NOMO-1 treated with dmso at 0.1 percent for 144 hours (cell line): ENCODE data around the gene NRXN3.

Experiments used
- DNase-seq: peaks from one replicate; lab custom pipeline; 2025; ENCODE audit not compliant: unreplicated experiment; lab: John Stamatoyannopoulos, UW

NRXN3 gene

GRCh38 chr14:79586989-79587598 lies 1416.9 kb downstream of the NRXN3 start:
- no peak for DNase-seq

GRCh38 chr14:79587875-79588274 lies 1417.7 kb downstream of the NRXN3 start:
- DNase-seq = no peak

GRCh38 chr14:79588398-79588797 lies 1418.2 kb downstream of the NRXN3 start:
- no peak for DNase-seq

GRCh38 chr14:79596551-79596950 lies 1426.4 kb downstream of the NRXN3 start:
- DNase-seq = no peak

GRCh38 chr14:79597566-79597965 lies 1427.4 kb downstream of the NRXN3 start:
- no peak for DNase-seq

- no peak for DNase-seq
Measured at GRCh38 chr14:79598339-79598738, 1428.2 kb downstream of the NRXN3 start.

- DNase-seq = no peak
Measured at GRCh38 chr14:79599239-79599638, 1429.1 kb downstream of the NRXN3 start.

- DNase-seq = no peak
Measured at GRCh38 chr14:79600406-79600805, 1430.2 kb downstream of the NRXN3 start.

GRCh38 chr14:79601579-79601978 lies 1431.4 kb downstream of the NRXN3 start:
- DNase-seq = no peak

- no peak for DNase-seq
Measured at GRCh38 chr14:79602045-79602444, 1431.9 kb downstream of the NRXN3 start.

GRCh38 chr14:79602742-79603141 lies 1432.6 kb downstream of the NRXN3 start:
- no peak for DNase-seq

GRCh38 chr14:79605849-79606248 lies 1435.7 kb downstream of the NRXN3 start:
- DNase-seq = no peak

GRCh38 chr14:79608446-79608845 lies 1438.3 kb downstream of the NRXN3 start:
- DNase-seq = no peak

GRCh38 chr14:79613625-79614024 lies 1443.5 kb downstream of the NRXN3 start:
- DNase-seq = no peak

GRCh38 chr14:79614448-79614847 lies 1444.3 kb downstream of the NRXN3 start:
- DNase-seq = no peak

GRCh38 chr14:79627058-79627457 lies 1456.9 kb downstream of the NRXN3 start:
- DNase-seq = no peak

GRCh38 chr14:79629411-79630287 lies 1459.5 kb downstream of the NRXN3 start:
- no peak for DNase-seq

- no peak for DNase-seq
Measured at GRCh38 chr14:79630288-79630960, 1460.3 kb downstream of the NRXN3 start.

GRCh38 chr14:79631276-79631675 lies 1461.1 kb downstream of the NRXN3 start:
- DNase-seq = no peak

GRCh38 chr14:79638672-79639266 lies 1468.6 kb downstream of the NRXN3 start:
- DNase-seq = no peak

GRCh38 chr14:79639613-79640012 lies 1469.4 kb downstream of the NRXN3 start:
- DNase-seq = no peak

GRCh38 chr14:79641371-79641770 lies 1471.2 kb downstream of the NRXN3 start:
- DNase-seq = no peak
